Activated T-helper 17 cell treated with anti-CD3 and anti-CD28 coated beads, Interleukin-2, amount 50 U/mL, for 72 hours (primary cell): ENCODE results near the gene INPP4B. TPM values are rescaled to one million over a fixed set of nuclear protein-coding genes. Genes with fewer than 3 reads are reported as not detected.
"Not testable (repeated sequence)": the region's sequence is repeated elsewhere in the genome, so short reads cannot be mapped to it uniquely, and the experiment has no call there.

Experiments used
- ATAC-seq: fragments of 150-1000 bp; cut with Tn5 transposase; replicated peaks from 2 replicates; pipeline ENCODE4 v1.10.0; 2021; ENCODE audit warnings: mild to moderate bottlenecking, moderate library complexity
- H3K27ac Mint-ChIP-seq: one replicate; pipeline ENCODE4 v1.8.0; 2022; ENCODE audit warnings: mixed read lengths
- H3K27me3 Mint-ChIP-seq: one replicate; pipeline ENCODE4 v1.8.0; 2022; ENCODE audit warnings: mixed read lengths
- H3K36me3 Mint-ChIP-seq: one replicate; pipeline ENCODE4 v1.8.0; 2022; ENCODE audit warnings: low read depth, mild to moderate bottlenecking, mixed read lengths
- H3K4me1 Mint-ChIP-seq: one replicate; pipeline ENCODE4 v1.8.0; 2022; ENCODE audit warnings: mixed read lengths
- H3K4me3 Mint-ChIP-seq: one replicate; pipeline ENCODE4 v1.8.0; 2022; ENCODE audit warnings: mild to moderate bottlenecking, mixed read lengths
- H3K9me3 Mint-ChIP-seq: one replicate; pipeline ENCODE4 v1.8.0; 2022; ENCODE audit warnings: mixed read lengths
- total RNA-seq, 2 donors: library from RNA; stranded (reverse); gene quantifications; one replicate each; pipeline ENCODE4 v1.2.3, GENCODE V29; 2022

Gene INPP4B
- total RNA-seq, 2 donors from 2014 or later = 53.9 to 65.0 TPM

GRCh38 chr4:142645475-142646108 lies 200.5 kb downstream of the INPP4B start:
- Mint-ChIP-seq H3K27me3 (no peaks in the 10 kb centered on the region), H3K27ac (peak overlapping the region; percentile 30), H3K4me3 (peak overlapping the region; percentile 43), H3K4me1 (no peaks in the 10 kb centered on the region), H3K36me3 (no peaks in the 10 kb centered on the region), H3K9me3 (peaks cover 11% of the 10 kb centered on the region)
- peak; percentile 29 for ATAC-seq

DNA sequence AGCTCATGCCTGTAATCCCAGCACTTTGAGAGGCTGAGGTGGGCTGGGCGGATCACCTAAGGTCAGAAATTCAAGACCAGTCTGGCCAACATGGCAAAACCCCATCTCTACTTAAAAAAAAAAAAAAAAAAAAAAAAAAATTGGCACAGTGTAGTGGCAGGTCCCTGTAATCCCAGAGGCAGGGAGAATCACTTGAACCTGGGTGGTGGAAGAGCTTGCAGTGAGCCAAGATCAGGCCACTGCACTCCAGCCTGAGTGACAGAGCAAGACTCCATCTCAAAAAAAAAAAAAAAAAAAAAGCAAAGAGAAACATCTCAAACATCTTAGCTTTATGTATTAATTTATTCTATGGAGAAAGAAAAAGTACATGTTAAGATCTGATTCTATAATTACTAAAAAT lies 201.5 kb downstream of the INPP4B start:
- H3K4me3 Mint-ChIP-seq, ATAC-seq, H3K27me3 Mint-ChIP-seq, H3K4me1 Mint-ChIP-seq, H3K27ac Mint-ChIP-seq, H3K36me3 Mint-ChIP-seq, H3K9me3 Mint-ChIP-seq: not testable (repeated sequence)

DNA sequence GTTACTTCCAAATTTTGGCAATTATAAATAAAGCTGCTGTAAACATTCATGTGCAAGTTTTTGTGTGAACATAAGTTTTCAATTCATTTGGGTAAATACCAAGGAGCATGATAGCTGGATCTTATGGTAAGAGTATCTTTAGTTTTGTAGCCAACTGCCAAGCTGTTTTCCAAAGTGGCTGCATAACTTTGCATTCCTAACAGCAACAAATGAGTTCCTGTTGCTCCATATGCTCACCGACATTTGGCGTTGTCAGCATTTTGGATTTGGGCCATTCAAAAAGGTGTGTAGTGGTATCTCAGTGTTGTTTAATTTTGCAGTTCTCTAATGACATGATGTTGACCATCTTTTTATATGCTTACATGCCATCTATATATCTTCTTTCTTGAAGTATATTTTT lies 208.5 kb downstream of the INPP4B start:
- Mint-ChIP-seq H3K4me1 (no peaks in the 10 kb centered on the region), H3K4me3 (no peak overlapping the region), H3K27ac (no peak overlapping the region), H3K27me3 (no peaks in the 10 kb centered on the region), H3K9me3 (peaks cover 4% of the 10 kb centered on the region), H3K36me3 (no peaks in the 10 kb centered on the region)
- ATAC-seq = no peak

DNA sequence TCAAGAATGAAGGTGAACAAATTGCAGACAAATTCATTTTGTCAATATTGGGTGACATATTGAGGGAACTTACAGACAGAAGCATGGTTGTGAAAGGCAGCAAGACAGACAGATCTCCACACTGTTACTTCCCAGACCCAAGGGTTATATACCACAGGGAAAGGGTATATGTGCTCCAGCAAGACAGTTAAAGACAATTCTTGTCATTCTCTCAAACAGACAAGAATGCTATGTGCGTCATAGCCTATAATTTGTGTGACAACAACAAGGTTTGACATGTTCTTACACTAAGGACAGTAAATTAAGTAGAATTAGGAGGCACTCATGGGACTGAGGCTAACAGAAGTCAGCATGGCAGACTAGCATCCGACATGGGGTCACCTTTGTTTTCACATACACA lies 214.3 kb downstream of the INPP4B start:
- Mint-ChIP-seq H3K4me1 (no peaks in the 10 kb centered on the region), H3K9me3 (peaks cover 17% of the 10 kb centered on the region), H3K27me3 (no peaks in the 10 kb centered on the region), H3K36me3 (peaks cover 9% of the 10 kb centered on the region), H3K27ac (no peak overlapping the region), H3K4me3 (no peak overlapping the region)
- no peak for ATAC-seq

DNA sequence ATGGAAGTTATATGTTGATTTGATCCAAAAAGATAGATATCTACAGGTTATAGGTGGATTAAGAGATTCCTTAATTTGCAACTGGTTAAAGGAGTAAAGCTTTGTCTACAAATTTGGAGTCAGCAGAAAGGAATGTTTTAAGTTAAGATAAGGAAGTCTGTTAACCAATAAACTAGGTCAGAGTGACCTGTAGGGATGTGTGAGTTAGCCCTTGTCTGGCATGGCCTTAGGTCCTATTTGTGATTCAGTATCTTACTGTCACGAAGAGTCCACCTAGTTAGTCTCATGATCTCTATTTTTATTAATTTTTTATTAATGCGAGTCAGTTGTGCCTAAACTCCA lies 230.8 kb downstream of the INPP4B start:
- no peak overlapping the region for H3K4me3 Mint-ChIP-seq
- no peak for ATAC-seq
- H3K4me1 Mint-ChIP-seq = no peaks in the 10 kb centered on the region
- H3K9me3 Mint-ChIP-seq = peaks cover 28% of the 10 kb centered on the region
- no peak overlapping the region for H3K27ac Mint-ChIP-seq
- peaks cover 61% of the 10 kb centered on the region for H3K36me3 Mint-ChIP-seq
- no peaks in the 10 kb centered on the region for H3K27me3 Mint-ChIP-seq

- Mint-ChIP-seq H3K4me3 (no peak overlapping the region), H3K36me3 (peaks cover 62% of the 10 kb centered on the region), H3K27me3 (no peaks in the 10 kb centered on the region), H3K27ac (peak overlapping the region; percentile 5), H3K4me1 (no peaks in the 10 kb centered on the region), H3K9me3 (peaks cover 23% of the 10 kb centered on the region)
- ATAC-seq = peak; percentile 21
Observed at GRCh38 chr4:142614621-142615323, 231.3 kb downstream of the INPP4B start.

GRCh38 chr4:142607976-142608375 lies 238.1 kb downstream of the INPP4B start:
- no peak for ATAC-seq
- Mint-ChIP-seq H3K27me3 (no peaks in the 10 kb centered on the region), H3K27ac (no peak overlapping the region), H3K9me3 (peaks cover 29% of the 10 kb centered on the region), H3K4me1 (no peaks in the 10 kb centered on the region), H3K36me3 (peaks cover 23% of the 10 kb centered on the region), H3K4me3 (no peak overlapping the region)

GRCh38 chr4:142600952-142601351 lies 245.1 kb downstream of the INPP4B start:
- no peak for ATAC-seq

GRCh38 chr4:142598132-142598531 lies 248.0 kb downstream of the INPP4B start:
- H3K9me3 Mint-ChIP-seq = peaks cover 28% of the 10 kb centered on the region
- H3K36me3 Mint-ChIP-seq = peaks cover 81% of the 10 kb centered on the region
- peak overlapping the region; percentile 29 for H3K27ac Mint-ChIP-seq
- H3K4me1 Mint-ChIP-seq = peaks cover 4% of the 10 kb centered on the region
- no peak for ATAC-seq
- H3K27me3 Mint-ChIP-seq = no peaks in the 10 kb centered on the region
- H3K4me3 Mint-ChIP-seq = no peak overlapping the region

More at GRCh38 chr4:142600952-142601351, 245.1 kb downstream of the INPP4B start:
- Mint-ChIP-seq H3K9me3 (peaks cover 42% of the 10 kb centered on the region), H3K4me1 (no peaks in the 10 kb centered on the region), H3K4me3 (no peak overlapping the region), H3K36me3 (peaks cover 53% of the 10 kb centered on the region), H3K27ac (no peak overlapping the region), H3K27me3 (no peaks in the 10 kb centered on the region)

- no peak for ATAC-seq
- H3K36me3 Mint-ChIP-seq = peaks cover 96% of the 10 kb centered on the region
- no peaks in the 10 kb centered on the region for H3K27me3 Mint-ChIP-seq
- no peak overlapping the region for H3K27ac Mint-ChIP-seq
- peaks cover 21% of the 10 kb centered on the region for H3K9me3 Mint-ChIP-seq
- H3K4me3 Mint-ChIP-seq = no peak overlapping the region
- peaks cover 6% of the 10 kb centered on the region for H3K4me1 Mint-ChIP-seq
Observed at GRCh38 chr4:142596595-142596994, 249.5 kb downstream of the INPP4B start.

GRCh38 chr4:142596121-142596520 lies 250.0 kb downstream of the INPP4B start:
- peaks cover 6% of the 10 kb centered on the region for H3K4me1 Mint-ChIP-seq
- peaks cover 98% of the 10 kb centered on the region for H3K36me3 Mint-ChIP-seq
- no peak for ATAC-seq
- H3K4me3 Mint-ChIP-seq = no peak overlapping the region
- no peak overlapping the region for H3K27ac Mint-ChIP-seq
- peaks cover 21% of the 10 kb centered on the region for H3K9me3 Mint-ChIP-seq
- H3K27me3 Mint-ChIP-seq = no peaks in the 10 kb centered on the region

DNA sequence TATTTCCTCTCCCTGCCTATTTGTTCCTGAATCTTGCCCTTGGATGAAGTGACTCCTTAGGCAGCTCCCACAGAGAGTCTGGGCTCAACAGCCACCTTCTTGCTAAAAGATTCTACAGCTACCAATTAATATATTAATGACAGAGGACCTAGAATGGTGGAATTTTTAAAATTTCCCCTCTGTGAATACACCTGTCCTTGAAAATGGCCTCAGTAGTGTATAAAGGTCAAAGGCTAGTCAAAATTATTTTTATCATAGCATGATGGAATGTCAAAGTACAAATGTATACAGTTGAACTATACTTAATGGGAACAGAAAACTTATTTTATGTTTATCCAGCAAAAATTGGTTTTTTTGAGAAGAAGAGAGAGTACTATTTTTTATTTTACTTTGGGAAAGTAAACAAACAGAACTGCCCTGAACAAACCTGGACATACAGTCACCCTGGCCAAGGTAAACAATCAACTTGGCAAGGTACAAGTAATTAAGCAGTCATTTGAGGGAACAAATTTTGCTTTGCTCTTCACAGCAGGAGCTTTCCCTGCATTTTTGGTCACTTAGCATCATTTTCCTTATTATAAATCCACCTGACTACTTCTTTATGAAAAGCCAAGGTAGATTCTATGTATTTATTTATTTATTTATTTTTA lies 250.8 kb downstream of the INPP4B start:
- ATAC-seq = no peak
- Mint-ChIP-seq H3K36me3 (peaks cover 98% of the 10 kb centered on the region), H3K27ac (no peak overlapping the region), H3K4me3 (no peak overlapping the region), H3K27me3 (no peaks in the 10 kb centered on the region), H3K9me3 (peaks cover 17% of the 10 kb centered on the region), H3K4me1 (peaks cover 6% of the 10 kb centered on the region)

DNA sequence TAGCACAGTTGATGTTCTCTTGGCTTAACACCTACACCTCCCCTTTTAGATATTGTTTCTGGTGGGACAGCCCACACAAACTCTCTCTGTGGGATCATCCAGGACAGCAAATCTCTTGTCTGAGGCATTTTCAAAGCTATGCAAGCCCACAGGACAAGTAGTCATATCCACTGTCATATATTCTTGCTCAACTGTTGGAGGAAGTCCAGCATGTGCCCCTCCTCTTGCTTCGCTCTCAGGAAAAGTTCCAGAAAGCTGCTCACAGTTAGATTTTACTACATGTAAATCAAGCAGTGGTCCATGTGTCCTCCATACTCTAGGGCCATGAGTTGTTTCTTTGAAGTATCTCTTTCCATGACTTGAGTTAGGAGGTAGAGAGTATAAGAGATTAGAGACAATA lies 260.7 kb downstream of the INPP4B start:
- no peak for ATAC-seq
- H3K4me1 Mint-ChIP-seq = peaks cover 15% of the 10 kb centered on the region

GRCh38 chr4:142583708-142584107 lies 262.4 kb downstream of the INPP4B start:
- no peaks in the 10 kb centered on the region for H3K27me3 Mint-ChIP-seq
- peaks cover 24% of the 10 kb centered on the region for H3K4me1 Mint-ChIP-seq
- ATAC-seq = no peak
- peaks cover 82% of the 10 kb centered on the region for H3K36me3 Mint-ChIP-seq
- H3K9me3 Mint-ChIP-seq = peaks cover 3% of the 10 kb centered on the region
- H3K27ac Mint-ChIP-seq = peak overlapping the region; percentile 13
- H3K4me3 Mint-ChIP-seq = peak overlapping the region; percentile 49

More for the DNA sequence above, 260.7 kb downstream of the INPP4B start:
- H3K27ac Mint-ChIP-seq = no peak overlapping the region
- peaks cover 3% of the 10 kb centered on the region for H3K9me3 Mint-ChIP-seq
- H3K4me3 Mint-ChIP-seq = no peak overlapping the region
- peaks cover 92% of the 10 kb centered on the region for H3K36me3 Mint-ChIP-seq
- H3K27me3 Mint-ChIP-seq = no peaks in the 10 kb centered on the region

GRCh38 chr4:142582340-142582739 lies 263.8 kb downstream of the INPP4B start:
- peak; percentile 77 for ATAC-seq
- Mint-ChIP-seq H3K36me3 (peaks cover 82% of the 10 kb centered on the region), H3K4me1 (peaks cover 28% of the 10 kb centered on the region), H3K4me3 (peak overlapping the region; percentile 49), H3K27me3 (no peaks in the 10 kb centered on the region), H3K9me3 (peaks cover 3% of the 10 kb centered on the region), H3K27ac (peak overlapping the region; percentile 44)
